ENCODE results near the gene TMEM151B. TPM values are rescaled to one million over a fixed set of nuclear protein-coding genes. Genes with fewer than 3 reads are reported as not detected.

Gene TMEM151B
- total and polyA plus RNA-seq, 2 of the 13 experiments (the other 11 are each of a cell fraction or from before 2014, with no cell fraction given): not detected

- 0 out of 2 replicates have a peak, but pooled peaks have one; percentile 60 for TF ChIP-seq MZF1 (CRISPR knock-in tag; IDR thresholded peaks at IDR 0.05; ENCODE audit: borderline replicate concordance)
- TF ChIP-seq, protein P1, sequence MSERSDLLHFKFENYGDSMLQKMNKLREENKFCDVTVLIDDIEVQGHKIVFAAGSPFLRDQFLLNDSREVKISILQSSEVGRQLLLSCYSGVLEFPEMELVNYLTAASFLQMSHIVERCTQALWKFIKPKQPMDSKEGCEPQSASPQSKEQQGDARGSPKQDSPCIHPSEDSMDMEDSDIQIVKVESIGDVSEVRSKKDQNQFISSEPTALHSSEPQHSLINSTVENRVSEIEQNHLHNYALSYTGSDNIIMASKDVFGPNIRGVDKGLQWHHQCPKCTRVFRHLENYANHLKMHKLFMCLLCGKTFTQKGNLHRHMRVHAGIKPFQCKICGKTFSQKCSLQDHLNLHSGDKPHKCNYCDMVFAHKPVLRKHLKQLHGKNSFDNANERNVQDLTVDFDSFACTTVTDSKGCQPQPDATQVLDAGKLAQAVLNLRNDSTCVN (CRISPR knock-in tag; IDR thresholded peaks at IDR 0.05; ENCODE audit: borderline replicate concordance): peak; percentile 59
- no peak for TF ChIP-seq SRF (IDR thresholded peaks at IDR 0.05; ENCODE audit: low read depth, low read length)
- TF ChIP-seq ZZZ3 (CRISPR knock-in tag; IDR thresholded peaks at IDR 0.05; ENCODE audit: borderline replicate concordance): no peak; the same call in 1 of the 2 replicates
- peak; percentile 81 for TF ChIP-seq HNRNPL (IDR thresholded peaks at IDR 0.05; ENCODE audit: low read depth, low read length)
- no peak for TF ChIP-seq ZNF337 (CRISPR knock-in tag; IDR thresholded peaks at IDR 0.05; ENCODE audit: borderline replicate concordance, low read depth)
- TF ChIP-seq CENPT (CRISPR knock-in tag; IDR thresholded peaks at IDR 0.05; ENCODE audit: low read depth): peak; percentile 64; the same call in 1 of the 2 replicates
- TF ChIP-seq ZNF34 (CRISPR knock-in tag; IDR thresholded peaks at IDR 0.05; ENCODE audit: borderline replicate concordance): 0 out of 2 replicates have a peak, but pooled peaks have one; percentile 60
- peak; percentile 59 for TF ChIP-seq ETV5 (CRISPR knock-in tag; IDR thresholded peaks at IDR 0.05; ENCODE audit: borderline replicate concordance)
- 0 out of 2 replicates have a peak, but pooled peaks have one; percentile 5 for TF ChIP-seq NFE2L2 (IDR thresholded peaks at IDR 0.05; ENCODE audit: low read length)
- TF ChIP-seq, protein P2, sequence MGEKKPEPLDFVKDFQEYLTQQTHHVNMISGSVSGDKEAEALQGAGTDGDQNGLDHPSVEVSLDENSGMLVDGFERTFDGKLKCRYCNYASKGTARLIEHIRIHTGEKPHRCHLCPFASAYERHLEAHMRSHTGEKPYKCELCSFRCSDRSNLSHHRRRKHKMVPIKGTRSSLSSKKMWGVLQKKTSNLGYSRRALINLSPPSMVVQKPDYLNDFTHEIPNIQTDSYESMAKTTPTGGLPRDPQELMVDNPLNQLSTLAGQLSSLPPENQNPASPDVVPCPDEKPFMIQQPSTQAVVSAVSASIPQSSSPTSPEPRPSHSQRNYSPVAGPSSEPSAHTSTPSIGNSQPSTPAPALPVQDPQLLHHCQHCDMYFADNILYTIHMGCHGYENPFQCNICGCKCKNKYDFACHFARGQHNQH (CRISPR knock-in tag; IDR thresholded peaks at IDR 0.05): peak; percentile 90
- TF ChIP-seq CAMTA2 (CRISPR knock-in tag; IDR thresholded peaks at IDR 0.05; ENCODE audit: borderline replicate concordance): no peak
- TF ChIP-seq, protein P3, sequence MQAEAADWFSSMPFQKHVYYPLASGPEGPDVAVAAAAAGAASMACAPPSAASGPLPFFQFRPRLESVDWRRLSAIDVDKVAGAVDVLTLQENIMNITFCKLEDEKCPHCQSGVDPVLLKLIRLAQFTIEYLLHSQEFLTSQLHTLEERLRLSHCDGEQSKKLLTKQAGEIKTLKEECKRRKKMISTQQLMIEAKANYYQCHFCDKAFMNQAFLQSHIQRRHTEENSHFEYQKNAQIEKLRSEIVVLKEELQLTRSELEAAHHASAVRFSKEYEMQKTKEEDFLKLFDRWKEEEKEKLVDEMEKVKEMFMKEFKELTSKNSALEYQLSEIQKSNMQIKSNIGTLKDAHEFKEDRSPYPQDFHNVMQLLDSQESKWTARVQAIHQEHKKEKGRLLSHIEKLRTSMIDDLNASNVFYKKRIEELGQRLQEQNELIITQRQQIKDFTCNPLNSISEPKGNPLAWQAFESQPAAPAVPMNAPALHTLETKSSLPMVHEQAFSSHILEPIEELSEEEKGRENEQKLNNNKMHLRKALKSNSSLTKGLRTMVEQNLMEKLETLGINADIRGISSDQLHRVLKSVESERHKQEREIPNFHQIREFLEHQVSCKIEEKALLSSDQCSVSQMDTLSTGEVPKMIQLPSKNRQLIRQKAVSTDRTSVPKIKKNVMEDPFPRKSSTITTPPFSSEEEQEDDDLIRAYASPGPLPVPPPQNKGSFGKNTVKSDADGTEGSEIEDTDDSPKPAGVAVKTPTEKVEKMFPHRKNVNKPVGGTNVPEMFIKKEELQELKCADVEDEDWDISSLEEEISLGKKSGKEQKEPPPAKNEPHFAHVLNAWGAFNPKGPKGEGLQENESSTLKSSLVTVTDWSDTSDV (CRISPR knock-in tag; IDR thresholded peaks at IDR 0.05): no peak
- no peak for TF ChIP-seq CENPX (CRISPR knock-in tag; IDR thresholded peaks at IDR 0.05)
- TF ChIP-seq ZBTB49 (CRISPR knock-in tag; IDR thresholded peaks at IDR 0.05; ENCODE audit: borderline replicate concordance): no peak
- TF ChIP-seq ZNF674 (CRISPR knock-in tag; IDR thresholded peaks at IDR 0.05; ENCODE audit: low read depth): peak; percentile 87; the same call in 1 of the 2 replicates
- TF ChIP-seq TCF7L2 (IDR thresholded peaks at IDR 0.05; ENCODE audit: low read depth, low read length): no peak
- peak in 1 of 2 experiments; percentile 10; a peak in 1 of 4 replicates for TF ChIP-seq EP300 (IDR thresholded peaks at IDR 0.05; ENCODE audit: low read depth in 2 of 2, low read length in 2 of 2)
- TF ChIP-seq EP300 (CRISPR knock-in tag; IDR thresholded peaks at IDR 0.05; ENCODE audit: borderline replicate concordance): peak; percentile 53; the same call in 1 of the 2 replicates
- TF ChIP-seq YY1 (IDR thresholded peaks at IDR 0.05; ENCODE audit: insufficient read depth, insufficient replicate concordance, low read depth, low read length): peak; percentile 73
- no peak; the same call in 1 of the 2 replicates for TF ChIP-seq ZNF577 (CRISPR knock-in tag; IDR thresholded peaks at IDR 0.05; ENCODE audit: borderline replicate concordance, low read depth)
Observed at GRCh38 chr6:44257025-44257752, 13.1 kb upstream of the TMEM151B start, which contains the start of gene SLC35B2 (continued).

All from HepG2 (cell line).